GM21423 (cell line): ENCODE data around the gene RGPD6.
"Not testable (repeated sequence)": the region's sequence is repeated elsewhere in the genome, so short reads cannot be mapped to it uniquely, and the experiment has no call there.

ENCODE experiments used
- ATAC-seq: cut with Tn5 transposase; IDR thresholded peaks from one replicate; pipeline ENCODE4 v1.9.1; 2021; ENCODE audit warnings: mild to moderate bottlenecking, moderate library complexity; ENCODE audit not compliant: unreplicated experiment

Gene RGPD6

DNA sequence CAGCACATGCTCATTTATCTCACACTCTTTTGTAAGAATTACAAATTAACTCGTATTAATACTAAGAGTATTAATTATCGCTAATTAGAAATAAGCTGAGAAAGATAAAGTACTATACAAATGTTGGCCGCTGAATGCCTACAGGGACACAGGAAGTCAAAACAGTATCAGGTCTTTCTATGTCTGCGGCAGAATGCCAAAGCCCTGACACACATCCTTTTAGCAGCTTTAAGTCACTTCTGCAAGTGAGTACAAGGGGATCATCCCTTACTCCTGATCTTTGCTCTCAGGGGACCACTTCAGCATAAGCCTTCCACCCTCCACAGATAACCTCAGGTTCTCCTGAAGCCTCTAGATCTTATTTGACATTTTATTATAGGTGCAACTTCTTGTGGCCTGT lies 94.3 kb downstream of the RGPD6 start:
- ATAC-seq, result not testable (repeated sequence)

DNA sequence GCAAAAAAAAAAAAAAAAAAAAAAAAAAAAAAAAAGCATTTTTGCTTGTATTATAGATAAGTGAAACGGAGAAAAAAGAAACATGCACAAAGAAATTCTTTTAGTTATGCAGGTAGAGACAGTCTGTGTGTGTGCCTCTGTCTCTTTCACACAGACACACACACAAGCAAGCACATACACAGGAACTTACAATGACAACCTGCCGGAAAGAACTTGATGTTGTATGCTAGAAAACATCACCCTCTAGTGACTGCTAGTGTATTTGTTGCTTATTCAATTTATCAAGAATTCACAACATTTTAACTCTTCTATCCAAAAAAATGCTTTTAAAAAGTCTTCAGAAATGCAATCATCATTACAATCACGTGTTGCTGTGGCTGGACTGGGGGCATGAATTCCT lies 95.8 kb downstream of the RGPD6 start:
- not testable (repeated sequence) for ATAC-seq

DNA sequence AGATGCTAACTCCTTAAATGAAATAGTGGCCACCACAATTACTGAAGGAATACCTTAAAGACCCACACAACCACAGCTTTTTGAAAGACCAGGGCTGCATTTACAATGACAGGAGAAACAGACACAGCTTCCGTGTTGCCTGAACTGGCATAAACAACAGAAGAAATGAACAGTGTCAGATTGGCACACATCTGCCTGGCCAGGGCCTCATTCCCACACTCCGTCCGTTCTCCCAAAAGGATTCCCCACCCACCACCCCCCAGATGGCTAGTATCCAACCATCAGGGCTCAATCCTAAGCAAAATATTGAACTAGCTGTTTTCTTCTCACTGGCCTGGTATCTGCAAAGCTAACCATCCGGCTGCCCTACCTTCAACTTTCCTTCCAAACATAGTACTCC lies 96.9 kb downstream of the RGPD6 start:
- ATAC-seq, result not testable (repeated sequence)

DNA sequence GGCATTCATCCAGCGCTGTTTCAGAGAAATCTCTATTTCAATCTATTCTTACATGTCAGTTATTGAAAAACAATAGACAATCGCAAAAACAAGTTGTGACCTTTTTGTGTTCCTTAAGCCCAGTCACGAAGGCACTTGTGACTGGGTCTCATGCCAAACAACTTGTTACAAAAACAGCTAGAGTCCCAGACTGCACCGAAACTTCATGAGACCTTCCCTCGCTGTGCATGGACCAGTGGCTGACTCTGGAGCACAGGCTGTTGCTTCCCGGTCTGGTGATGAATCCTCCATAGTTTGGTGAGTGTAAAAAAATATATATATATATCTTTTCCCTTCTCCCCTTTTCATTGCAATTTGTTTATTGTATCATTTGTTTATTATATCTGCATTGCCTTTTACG lies 99.7 kb downstream of the RGPD6 start:
- not testable (repeated sequence) for ATAC-seq

DNA sequence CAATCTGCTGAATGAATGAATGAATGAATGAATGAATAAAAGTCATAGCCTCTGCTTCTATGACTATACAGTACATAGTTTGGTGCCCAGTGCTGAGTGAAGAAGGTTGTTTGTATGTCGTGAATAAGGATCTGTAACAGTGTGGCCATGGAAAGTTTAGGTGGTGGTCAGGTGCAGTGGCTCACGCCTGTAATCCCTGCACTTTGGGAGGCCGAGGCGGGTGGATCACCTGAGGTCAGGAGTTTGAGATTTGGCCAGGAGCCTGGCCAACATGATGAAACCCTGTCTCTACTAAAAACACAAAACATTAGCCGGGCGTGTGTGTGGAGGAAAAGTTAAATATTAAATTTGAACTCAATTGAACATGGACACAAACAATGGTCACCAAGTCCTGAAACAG lies 100.1 kb downstream of the RGPD6 start:
- not testable (repeated sequence) for ATAC-seq

DNA sequence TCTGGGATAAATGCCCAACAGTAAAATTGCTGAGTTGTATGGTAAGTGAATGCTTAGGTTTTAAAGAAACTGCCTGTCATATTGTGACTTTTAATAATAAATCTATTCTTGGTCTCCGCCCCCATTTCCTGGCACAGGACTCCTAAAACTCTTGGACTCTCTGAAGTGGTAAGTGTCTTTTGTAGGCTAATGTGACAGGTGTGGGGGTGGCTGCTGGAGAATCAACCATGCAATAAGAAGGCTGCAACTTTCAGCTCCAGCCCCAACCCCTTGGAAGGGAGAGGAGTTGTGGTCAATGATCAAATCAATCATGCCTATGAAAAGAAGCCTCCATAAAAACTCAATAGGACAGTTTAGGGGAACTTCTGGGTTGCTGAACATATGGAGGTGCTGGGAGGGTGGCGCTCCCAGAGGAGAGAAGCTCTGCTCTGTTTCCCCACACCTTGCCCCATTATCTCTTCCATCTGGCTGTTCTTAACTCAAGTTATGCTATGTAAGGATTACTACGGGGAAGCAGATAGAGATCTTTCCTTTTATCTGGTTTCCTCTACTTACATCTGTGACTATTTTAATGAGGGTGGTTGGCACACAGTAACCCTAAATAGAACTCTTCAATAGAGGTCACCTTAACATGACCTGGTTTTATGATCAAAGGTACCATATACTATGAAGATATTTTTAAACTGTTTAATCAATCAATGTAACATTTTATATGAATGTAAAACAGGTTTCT lies 101.2 kb downstream of the RGPD6 start:
- not testable (repeated sequence) for ATAC-seq

DNA sequence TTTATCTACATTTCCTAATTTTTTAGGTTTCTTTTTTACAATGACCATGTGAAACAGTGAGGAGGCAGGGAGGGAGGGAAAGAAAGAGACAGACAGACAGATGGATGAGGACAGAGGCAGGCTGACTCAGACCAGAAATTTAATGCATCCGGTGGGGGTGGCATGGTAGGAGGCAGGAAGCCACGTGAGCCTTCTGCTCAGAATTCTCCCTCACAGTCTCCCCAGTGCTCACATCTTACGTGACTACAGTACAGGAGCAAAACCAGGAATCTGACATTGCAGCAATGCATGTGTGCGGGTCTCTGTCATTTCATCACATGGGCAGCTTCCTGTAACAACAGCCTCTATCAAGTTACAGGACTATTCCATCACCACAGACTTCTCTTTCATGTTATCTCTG lies 102.1 kb downstream of the RGPD6 start:
- ATAC-seq, result peak; percentile 96

DNA sequence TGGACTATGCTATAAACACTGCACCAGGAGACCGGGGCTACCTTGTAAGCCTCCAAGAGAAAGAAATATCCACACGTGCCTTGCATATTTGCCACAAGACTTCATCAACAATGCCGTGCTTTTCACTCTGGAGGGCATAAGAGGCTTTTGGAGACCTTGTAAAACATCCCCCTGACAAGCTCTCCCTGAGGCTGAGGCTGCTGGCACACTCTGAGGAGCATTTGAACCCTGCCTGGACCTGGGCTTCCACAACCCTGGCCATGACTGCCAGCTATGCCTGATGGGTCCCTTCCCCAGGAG lies 104.0 kb downstream of the RGPD6 start:
- ATAC-seq, result not testable (repeated sequence)

DNA sequence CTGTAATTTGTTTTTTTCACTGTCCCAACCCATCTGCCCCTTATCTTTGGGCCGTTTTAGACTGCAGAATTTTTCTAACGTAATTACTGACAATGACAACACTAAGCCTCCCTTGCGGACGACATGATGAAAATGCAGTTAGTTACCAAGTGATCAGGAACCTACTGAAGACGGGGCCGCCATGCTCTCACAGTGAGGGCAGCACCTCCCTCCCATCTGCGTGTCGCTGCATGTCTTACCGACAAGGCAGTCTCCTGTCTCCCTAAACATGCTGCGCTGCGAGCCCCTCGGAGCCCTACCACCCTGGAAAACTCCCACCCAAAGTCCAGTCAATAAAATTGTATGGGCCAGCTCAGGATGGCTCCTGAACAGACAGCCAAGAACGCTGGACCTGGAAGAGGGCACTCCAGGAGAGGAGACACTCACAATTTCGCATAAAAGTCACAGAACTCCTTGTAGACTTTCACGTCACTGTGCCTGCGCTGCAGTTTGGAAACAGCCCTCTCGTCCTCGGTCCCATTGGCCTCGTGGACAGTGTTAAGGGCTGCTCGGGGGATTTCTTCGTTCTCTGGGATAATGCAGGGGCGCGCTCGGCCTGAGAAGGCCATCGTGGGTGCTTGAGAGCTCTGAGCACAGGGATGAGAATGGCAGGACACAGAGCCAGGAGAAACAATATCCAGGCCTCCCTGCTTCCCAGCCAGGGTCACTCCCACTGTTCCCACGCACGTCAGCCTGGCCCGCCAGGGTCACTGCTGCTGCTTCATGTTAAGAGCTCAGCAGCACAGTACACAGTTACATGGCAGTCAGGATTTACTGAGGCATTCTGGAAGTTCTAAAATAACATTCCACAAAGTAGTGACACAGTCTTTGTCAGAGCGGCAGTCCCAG lies 104.6 kb downstream of the RGPD6 start, which contains the start of gene LIMS4:
Gene LIMS4, minus strand, starts transcription at position 646 of the 888 bp plus-strand sequence. Its CDS starts 38 bp downstream, at position 608.
- not testable (repeated sequence) for ATAC-seq

DNA sequence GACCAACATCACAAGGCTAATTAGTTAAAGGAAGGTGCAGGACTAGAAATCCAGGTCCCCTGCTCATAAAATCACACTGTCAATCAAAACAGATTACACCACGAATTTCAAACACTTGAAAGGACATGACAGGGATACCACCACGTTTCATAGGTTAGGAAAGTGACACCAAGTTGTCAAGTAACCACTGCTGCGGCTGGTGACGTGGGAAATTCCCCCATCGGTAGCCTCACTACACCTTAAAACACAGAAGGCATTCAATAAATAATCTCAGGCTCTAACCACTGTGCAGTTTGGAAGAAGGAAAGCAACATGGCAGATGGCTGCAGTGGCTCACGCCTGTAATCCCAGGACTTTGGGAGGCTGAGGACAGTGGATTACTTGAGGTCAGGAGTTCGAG lies 108.1 kb downstream of the RGPD6 start:
- not testable (repeated sequence) for ATAC-seq

DNA sequence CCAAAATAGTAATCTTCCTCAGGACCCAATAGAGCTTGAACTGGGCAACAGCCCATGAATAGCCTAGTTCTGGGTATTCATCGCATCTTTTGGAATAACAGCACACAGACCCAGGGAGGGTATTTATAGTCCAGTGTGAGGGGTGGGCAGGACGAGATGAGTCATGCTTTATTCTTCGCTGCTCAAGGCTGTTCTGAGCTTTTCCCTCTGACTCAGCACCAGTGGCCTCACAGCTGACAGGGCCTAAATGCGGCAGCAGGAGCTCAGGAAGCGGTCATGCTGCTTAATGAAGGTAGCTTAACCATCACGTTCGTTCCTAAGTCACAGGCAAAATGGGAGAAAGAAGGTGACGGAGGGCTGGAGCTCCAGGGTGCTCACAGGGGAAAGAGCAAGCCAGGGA lies 111.7 kb downstream of the RGPD6 start:
- peak; percentile 91 for ATAC-seq
